DMS 273 (cell line): ENCODE results near the gene SLC26A4.

Experiments used
- DNase-seq: peaks from one replicate; lab custom pipeline; 2025; ENCODE audit not compliant: unreplicated experiment; lab: John Stamatoyannopoulos, UW

Gene SLC26A4

GRCh38 chr7:107694386-107694785 is 33.8 kb downstream of the SLC26A4 start:
- DNase-seq: peak; percentile 39

GRCh38 chr7:107696330-107696946 is 35.8 kb downstream of the SLC26A4 start:
- no peak for DNase-seq

- peak; percentile 87 for DNase-seq
Measured at GRCh38 chr7:107697321-107698049, 36.9 kb downstream of the SLC26A4 start.

GRCh38 chr7:107700570-107700969 is 39.9 kb downstream of the SLC26A4 start:
- DNase-seq: no peak

- no peak for DNase-seq
Measured at GRCh38 chr7:107701191-107701590, 40.6 kb downstream of the SLC26A4 start.

GRCh38 chr7:107703219-107703618 is 42.6 kb downstream of the SLC26A4 start:
- DNase-seq: no peak

GRCh38 chr7:107703872-107704271 is 43.2 kb downstream of the SLC26A4 start:
- no peak for DNase-seq

GRCh38 chr7:107708956-107709355 is 48.3 kb downstream of the SLC26A4 start:
- DNase-seq: no peak

- no peak for DNase-seq
Measured at GRCh38 chr7:107711301-107711700, 50.7 kb downstream of the SLC26A4 start.

GRCh38 chr7:107712025-107712424 is 51.4 kb downstream of the SLC26A4 start:
- DNase-seq: no peak

- DNase-seq: no peak
Measured at GRCh38 chr7:107712896-107713295, 52.3 kb downstream of the SLC26A4 start.

GRCh38 chr7:107715531-107715930 is 54.9 kb downstream of the SLC26A4 start:
- DNase-seq: no peak

- DNase-seq: no peak
Measured at GRCh38 chr7:107718456-107719193, 58.0 kb downstream of the SLC26A4 start.

GRCh38 chr7:107721286-107721685 is 60.7 kb downstream of the SLC26A4 start:
- DNase-seq: no peak

GRCh38 chr7:107723255-107723654 is 62.6 kb downstream of the SLC26A4 start:
- no peak for DNase-seq

GRCh38 chr7:107725138-107725740 is 64.6 kb downstream of the SLC26A4 start:
- peak; percentile 83 for DNase-seq

- DNase-seq: peak; percentile 8
Measured at GRCh38 chr7:107726356-107727130, 65.9 kb downstream of the SLC26A4 start.

- DNase-seq: no peak
Measured at GRCh38 chr7:107728276-107728675, 67.6 kb downstream of the SLC26A4 start.

- DNase-seq: peak; percentile 94
Measured at GRCh38 chr7:107742678-107743566, 82.3 kb downstream of the SLC26A4 start.
